ENCODE measurements around the gene MB21D2.

MB21D2 gene

DNA sequence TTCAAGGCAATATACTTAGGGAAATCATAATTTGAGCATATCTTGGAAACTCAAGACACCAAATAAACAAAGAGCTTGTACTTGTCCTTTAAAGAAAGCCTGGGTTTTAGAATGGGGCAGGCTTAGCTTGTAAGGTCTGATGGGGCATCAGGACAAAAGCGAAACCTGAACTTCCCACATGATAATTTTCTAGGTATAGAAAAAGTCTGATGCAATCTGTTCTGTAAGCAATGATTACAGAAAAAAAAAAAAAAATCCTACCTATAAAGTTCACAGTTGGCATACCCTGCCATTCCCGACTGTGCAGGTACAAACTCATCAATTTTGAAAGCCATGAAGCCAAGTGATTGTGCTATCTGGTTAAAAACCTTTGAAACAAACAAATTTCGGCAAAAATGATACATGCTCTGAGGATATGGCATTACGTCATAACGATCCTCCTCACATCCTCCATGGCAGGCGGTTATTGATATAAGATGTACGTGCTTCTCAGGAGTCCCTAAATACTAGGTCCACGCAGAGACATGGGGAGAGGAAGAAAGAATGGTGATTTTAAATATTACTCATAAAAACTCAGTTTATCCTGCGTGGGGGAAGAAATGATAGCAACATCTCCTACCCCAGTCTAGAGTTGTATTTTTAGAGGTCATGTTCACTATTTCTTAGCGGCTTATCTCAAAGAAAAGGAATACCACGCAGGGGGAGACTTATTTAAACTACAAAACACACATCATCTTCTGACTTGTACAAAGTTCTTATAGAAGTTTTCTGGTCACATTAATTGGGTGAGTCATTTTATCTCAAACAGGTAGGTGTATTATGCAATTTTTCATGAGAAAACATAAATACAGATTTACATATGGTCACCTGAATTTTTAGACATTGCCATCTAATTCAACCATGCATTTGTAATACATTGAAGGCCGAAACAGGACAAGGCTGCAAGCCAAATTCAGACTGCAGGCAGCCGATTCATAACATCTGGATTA is 27.0 kb downstream of the MB21D2 start:
- no peak for DNase-seq (ENCODE audit: low read depth)

DNA sequence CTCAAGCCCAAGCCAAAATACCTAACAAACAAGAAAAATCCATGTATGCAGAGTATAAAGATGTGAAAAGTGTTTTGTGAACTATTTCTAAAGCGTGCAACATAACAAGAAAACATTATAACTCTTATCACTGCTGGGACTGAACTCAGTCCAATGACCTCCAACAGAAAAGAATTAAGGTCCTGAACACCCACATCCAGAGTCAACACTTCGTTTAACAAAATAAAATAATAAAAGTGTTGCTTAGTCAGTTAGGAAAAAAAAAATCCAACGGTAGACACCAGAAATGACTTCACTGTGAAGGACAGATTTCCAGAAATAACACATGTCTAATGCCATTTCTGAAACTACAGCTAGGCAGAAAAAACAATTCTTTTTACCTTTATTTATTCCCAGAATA is 28.0 kb downstream of the MB21D2 start:
- DNase-seq (ENCODE audit: low read depth): no peak

DNA sequence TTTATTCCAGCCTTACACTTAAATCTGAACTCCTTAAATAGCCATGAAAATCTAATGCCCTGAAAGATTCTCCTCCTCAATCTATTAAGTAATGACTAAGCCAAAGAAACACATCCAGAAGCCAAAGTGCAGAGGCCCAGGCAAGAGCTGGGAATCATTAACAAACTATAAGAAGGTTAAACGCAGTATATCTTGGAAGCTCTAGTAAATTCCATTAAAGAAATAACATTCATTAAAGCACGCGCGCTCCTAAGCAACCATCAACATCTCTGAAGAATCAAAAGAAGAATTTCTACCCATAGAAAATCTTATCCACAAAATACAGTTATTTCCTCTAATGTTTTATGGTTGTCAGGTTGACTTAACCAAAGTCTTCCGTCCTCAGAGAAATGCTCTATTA is 29.5 kb downstream of the MB21D2 start:
- DNase-seq (ENCODE audit: low read depth): no peak

DNA sequence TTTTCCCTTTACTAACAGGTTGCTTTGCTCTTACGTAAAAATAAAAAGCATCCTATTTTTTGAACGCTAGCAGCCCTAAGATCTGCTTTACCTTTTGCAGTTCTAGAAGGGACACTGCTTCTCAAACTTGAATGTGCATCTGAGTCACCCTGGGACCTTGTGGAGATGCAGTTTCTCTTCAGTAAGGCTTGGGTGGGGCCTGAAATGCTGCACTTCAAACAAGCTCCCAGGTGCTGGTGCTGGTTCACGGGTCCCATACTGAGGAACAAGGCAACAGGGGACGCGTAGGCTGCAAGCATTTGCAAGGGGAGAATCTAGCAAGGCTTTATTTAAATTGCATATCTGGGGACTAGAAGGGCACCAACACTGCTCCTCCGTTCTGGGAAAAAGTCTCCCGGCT is 30.0 kb downstream of the MB21D2 start:
- DNase-seq (ENCODE audit: low read depth): no peak

DNA sequence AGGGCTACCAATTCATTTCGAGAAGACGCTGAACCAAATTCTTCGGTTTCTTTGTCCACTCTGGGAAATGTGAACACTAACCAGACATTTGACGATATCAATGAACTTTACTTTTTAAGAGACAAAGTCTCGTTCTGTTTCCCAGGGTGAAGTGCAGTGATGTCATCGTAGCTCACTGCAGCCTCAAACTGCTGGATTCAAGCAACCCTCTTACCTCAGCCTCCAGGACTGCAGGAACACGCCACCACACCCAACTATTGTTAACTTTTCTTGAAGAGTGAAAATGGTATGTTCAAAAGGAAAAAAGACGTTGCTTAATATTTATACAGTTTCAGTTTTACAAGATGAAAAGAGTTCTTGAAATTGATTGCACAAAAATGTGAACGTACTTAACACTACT is 30.6 kb downstream of the MB21D2 start:
- DNase-seq (ENCODE audit: low read depth): no peak

DNA sequence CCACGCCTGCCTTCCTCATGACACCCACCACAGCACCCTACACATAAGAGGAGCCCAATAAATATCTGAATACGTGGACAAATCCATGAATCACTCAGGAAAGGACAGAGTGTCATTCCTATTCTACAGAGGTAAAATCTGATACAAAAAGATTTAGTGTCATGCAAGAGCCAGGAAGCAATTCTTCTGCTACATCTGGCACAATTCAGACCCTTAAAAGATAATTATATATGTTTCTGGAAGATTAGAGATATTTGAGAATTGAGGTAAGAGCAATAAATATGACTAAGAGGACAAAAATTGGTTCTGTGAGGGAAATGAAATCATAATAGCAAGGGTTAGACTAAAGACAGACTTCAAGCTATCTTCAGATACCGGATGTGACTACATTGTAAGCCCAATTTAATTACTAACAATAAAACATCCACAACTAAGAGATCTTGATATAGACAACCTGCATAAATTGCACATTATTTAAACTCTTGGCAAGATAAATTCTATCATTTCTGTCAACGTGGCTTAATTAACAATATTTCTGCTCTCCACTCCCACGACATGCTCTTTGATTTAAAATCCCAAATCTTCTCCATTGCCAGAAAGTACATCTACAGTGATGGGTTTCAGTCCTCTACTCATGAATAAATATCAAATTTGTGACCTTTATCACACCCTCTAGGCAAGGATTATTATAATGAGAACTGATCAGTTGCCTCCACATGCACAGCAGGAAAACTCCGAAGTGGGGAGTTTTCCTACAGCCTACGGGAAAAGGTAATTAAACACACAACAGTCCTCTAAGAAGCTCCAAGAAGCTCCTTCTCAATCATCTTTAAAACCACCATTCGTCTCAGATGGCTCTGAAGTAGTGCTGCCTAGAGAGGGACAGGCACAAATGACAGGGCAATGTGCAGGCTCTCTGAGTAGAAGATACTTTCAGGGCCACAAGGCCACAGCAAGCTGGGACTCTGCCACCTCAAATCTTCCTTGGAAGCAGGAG is 32.6 kb downstream of the MB21D2 start:
- no peak for DNase-seq (ENCODE audit: low read depth)

DNA sequence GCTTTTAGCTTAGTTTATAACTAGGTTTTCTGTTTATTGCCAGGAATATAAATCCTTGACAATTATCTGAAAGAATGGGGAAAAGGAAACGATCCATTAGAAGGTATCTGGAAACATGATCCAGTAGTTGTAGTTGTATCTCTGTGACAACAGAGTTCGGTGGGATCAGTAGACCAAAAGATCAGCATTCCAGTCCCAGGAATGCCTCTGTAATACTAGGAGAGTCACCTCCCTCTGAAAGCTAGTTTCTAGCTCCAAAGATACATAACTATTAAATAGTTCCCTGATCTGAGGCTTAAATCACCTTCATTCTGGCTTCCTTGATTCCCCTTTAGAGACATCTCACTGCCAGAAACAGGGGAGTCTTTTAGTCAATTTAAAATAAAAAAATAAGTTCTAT is 34.1 kb downstream of the MB21D2 start:
- DNase-seq (ENCODE audit: low read depth): no peak

DNA sequence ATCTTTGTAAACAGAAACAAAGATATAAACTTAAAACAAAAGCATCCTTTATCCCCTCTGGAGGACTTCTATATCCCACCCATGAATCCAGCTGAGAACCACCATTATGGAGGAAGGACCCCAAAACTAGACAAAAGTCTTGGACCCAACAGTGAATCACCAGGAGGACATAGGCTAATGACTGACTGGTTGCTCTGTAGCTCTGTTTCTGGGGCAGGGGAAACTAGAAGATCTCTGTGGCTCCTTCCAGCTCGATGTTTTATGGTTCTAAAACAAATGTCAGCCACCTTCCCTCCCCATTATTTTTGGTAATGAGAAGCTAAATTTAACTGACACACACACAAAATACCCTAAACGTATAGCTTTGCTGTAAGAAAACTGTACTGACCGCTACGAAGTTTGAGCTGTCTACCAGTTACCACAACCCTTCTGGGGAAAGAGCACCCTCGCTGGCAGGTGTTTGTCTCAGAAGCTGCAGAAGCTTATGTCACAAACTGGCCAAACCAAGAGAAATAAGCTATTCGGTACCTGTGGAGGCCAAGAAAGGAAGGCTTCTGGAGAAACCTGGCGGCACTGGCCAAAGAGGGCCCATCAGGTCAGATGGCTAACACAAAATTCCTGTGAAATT is 36.4 kb downstream of the MB21D2 start:
- no peak for DNase-seq (ENCODE audit: low read depth)

DNA sequence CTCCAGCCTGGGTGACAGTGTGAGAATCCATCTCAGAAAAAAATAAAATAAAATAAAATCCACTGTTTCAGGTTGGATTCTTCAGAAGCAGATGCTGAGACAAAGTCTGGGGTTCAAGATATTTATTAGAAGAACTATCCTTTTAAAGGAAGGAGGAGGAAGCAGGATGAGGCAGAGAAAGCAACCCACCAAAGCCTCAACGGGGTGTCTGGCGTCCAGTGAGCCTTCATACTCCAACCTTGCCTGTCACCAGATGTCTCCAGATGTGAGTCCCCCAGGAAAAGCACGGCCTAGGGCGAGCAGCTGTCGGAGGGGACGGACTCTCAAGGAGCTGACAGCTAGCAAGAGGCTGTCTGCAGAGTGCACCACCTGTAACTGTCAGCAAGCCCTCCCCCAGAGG is 37.3 kb downstream of the MB21D2 start:
- no peak for DNase-seq (ENCODE audit: low read depth)

DNA sequence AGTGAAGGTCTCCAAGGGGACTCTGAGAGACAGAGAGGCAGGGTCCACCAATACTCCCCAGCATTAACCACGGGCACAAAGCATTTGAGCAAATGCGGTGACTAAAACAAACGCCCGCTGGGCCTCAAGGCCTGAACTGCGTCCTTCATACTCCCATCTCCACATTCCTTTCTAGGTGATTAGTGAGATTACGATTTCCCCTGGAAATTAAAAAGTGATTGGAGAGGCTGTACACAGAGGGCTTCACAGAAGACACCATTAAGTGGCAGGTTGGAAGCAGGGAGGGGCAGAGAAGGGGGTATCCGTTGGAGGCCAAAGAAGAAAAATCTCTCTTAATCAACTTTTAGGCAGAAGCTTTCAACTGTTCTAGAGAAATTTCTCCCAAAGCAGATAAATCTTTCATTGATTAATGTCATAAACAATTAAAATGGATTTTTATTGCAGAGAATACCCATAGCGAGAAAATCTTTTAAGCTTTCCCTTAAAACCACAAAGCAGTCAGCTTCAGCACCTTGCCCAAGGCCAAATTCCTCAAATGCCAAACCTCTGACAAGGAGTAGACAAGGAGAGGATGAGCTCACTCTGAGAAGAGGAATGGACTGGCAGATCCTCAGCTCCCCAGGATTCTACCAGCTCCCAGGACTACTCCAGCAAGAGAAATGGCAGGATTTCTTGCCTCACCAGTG is 38.2 kb downstream of the MB21D2 start:
- DNase-seq (ENCODE audit: low read depth): no peak

DNA sequence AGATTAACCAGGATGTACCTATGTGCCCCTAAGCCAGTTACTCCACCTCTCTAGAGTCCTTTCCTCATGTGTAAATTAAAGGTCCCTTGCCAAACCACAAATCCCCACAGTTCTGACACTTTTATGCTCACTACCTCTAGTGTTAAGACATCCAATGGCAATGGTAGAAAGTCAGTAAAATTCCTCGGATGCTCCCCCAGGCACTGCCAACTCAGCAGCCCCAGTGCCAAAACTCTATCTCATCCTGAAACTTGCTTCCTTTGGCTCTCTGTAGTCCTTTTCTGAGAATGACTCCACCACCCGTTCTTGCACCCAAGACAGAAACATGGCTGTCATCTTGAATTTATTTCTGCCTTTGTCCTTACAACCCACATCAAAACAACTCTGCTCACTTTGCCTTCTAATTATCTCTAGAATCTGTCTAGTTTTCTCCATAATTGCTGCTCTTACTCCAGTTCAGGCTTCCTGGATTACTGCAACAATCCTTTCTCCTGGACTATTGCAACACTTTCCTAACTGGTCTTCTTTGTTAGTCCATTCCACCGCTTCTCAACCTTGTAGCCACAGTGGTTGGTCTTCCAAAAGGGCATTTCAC is 41.6 kb downstream of the MB21D2 start:
- DNase-seq (ENCODE audit: low read depth): no peak

DNA sequence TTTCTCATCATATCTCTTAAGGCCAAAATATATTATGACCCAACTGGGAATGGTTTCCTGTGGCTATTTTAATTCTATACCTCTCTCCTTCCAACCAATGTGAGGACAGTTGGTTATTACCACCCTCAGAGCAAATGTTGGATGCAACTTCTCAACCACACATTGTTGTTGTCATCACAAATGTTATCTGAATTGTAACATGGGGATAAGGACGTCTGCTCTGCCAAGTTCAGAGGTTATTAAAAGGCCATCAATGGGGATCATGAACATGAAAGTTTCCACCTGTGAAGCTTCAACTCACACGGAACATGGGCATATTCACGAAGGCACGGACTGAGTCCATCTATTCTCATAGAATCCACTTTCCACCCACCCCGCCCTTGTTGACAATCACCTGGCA is 46.8 kb downstream of the MB21D2 start:
- DNase-seq (ENCODE audit: low read depth): no peak

DNA sequence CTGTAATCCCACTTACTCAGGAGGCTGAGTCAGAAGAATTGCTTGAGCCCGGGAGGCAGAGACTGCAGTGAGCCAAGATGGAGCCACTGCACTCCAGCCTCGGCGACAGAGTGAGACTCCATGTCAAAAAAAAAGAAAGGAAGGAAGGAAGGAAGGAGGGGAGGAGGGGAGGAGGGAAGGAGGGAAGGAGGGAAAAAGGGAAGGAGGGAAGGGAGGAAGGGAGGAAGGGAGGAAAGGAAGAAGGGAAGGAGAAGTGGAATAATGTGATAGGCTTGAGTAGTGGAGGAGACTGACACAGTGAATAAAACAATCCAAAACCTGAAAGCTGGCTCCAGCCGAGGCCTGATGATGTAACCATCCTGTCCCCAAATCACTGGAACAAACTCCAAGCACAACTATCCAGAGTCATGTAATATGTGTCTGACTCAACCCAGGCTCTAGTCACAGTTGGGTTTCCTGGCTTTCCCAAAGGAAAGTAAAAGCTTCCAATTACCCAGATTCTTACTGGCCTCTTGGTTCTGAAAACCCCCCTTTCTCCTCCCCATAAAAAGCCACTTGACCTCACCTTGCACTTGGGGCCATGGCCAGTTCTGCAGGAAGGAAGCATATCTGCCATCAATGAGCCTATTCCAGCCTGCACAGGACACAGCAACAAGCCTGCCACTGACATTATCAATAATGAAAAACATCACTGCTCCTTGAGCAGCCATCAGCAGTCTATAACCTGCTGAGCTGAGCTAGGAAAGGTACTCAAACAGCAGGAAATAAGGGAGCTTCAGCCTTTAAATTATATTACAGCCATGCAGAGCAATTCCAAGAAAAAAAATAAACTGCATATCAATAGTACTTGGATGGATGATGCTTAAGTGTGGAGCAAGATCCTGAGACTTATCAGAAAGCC is 48.3 kb downstream of the MB21D2 start:
- no peak for DNase-seq (ENCODE audit: low read depth)

DNA sequence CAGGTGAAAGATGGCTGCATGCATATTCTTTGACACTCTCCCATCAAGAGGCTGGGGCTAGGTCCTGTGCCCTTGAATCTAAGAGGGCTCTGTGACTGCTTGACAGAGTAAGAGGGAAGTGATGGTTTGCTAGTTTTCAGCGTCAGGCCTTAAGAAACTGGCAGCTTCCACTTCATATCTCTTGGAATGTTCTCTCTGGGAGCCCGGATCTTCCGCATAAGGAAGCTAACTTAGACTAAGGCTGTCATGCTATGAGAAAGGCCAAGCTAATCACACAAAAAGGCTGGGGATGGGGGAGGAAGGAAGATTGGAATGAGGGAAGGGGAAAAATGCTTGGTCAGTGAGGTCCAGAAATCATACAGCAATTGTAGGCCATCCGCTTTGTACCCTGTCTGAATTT is 50.0 kb downstream of the MB21D2 start:
- no peak for DNase-seq (ENCODE audit: low read depth)

DNA sequence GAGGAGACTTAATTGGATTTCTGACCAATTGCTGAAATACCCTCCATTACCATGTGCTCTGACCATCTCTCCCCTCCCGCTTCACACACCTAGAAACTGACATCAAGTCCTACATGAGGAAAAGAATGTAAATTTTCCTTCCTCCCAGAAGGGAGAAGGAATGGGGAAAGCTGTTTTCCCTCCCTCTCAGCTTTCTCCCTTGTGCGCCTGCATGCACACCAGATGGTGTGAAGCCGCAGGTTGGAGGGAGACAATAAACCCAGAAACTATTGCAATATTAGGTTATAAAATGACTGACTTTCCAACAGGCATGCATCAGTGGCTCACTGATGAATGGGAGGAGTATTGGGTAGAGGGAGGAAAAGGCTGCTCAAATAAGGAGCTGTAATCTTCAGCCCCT is 50.9 kb downstream of the MB21D2 start:
- no peak for DNase-seq (ENCODE audit: low read depth)

DNA sequence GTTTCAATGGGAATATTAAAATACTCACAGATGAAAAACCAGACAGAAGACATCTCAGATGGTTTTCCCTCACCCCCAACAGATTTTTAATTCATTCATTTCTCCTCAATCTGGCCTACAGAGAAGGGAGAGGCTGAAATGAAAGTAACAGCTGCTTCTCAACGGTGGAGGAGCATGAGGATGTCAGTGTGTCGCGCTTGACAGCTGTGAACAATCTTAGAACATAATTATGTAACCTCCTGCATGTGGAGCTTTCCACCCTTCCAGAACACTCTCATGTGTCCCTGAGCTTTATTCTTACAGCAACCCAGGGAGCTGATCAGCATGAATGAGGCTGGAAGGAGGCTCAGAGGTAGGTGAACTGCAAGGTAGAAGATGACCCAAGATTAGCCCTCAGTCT is 52.7 kb downstream of the MB21D2 start:
- DNase-seq (ENCODE audit: low read depth): no peak

DNA sequence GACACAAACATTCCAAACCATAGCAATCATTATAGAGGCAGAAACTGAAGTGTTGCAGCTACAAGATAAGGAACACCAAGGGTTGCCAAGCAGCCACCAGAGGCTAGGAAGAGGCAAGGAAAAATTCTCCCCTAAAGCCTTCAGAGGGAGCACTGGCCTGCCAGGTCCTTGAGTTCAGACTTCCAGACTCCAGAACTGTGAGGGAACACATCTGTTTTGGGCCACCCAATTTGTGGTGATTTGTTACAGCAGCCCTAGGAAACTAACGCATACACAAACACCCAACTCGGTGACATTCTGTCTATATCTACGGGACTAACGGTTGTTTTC is 54.6 kb downstream of the MB21D2 start:
- DNase-seq (ENCODE audit: low read depth): no peak

DNA sequence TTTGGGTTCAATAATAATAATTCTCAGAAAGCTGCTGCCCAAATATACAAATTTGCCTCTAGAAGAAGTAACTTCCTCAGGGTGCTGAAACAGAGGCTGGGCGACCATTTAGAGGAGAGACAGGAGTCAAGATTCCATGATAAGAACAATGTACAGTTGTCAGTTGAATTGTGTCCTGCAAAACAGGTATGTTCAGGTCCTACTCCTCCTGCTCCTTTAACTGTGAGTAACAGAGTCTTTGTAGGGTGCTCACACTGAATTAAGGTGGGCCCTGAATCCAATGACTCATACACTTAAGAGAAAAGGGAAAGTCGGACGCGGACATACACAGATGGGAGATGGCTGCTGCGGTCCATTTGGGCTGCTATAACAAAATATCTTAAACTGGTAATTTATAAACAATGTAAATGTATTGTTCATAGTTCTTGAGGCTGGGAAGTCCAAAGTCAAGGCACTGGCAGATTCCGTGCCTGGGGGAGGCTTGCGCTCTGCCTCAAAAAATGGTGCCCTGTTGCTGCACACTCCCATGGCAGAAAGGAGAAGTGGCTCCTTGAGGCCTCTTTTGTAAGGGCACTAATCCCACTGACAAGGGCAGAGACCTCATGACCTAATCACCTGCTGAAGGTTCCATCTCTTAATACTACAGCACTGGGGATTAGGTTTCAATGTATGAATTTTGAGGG is 55.1 kb downstream of the MB21D2 start:
- no peak for DNase-seq (ENCODE audit: low read depth)

DNA sequence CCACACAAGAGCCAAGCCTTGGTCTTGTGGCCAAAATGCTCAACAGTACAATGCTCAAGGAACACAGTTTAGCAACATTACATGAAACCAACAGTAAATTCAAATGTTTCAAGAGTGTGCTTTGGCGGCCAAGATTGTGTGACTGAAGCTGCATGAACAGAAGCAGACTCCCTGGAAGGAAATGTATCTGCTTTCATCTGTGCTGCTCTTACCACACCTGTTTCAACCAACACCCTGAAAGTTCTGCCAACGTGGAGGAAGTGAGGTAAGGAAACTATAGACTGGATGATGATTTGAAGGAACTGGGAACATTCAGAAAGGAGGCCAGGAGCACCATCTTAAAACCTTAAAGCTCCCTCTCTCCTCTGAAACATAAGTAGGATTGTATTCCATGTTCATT is 55.7 kb downstream of the MB21D2 start:
- no peak for DNase-seq (ENCODE audit: low read depth)

DNA sequence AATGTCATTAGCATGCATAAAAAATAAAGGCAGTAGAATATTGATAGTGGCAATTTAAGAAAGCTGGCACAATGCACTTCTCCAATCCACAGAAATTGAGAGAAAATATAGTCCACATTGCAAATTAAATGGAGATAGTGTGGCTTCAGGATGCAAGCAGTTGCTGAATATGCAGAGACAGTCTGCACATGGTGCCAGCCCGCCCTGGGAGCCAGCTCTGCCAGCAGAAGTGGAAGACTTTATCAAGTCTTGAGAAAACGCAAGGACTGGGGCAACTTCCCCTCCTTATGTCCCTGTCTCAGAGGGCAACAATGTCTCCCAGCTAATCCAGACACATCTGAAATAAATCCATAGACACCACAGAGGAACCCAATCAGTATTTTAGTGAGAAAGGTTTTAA is 57.2 kb downstream of the MB21D2 start:
- DNase-seq (ENCODE audit: low read depth): no peak

Data from T-helper 22 cell (primary cell).